Glutamatergic neuron (in vitro differentiated cells): ENCODE measurements around the gene EPHX1. TPM values are rescaled to one million over a fixed set of nuclear protein-coding genes. Genes with fewer than 3 reads are reported as not detected.

Experiments used
- DNase-seq: peaks from one replicate; pipeline ENCODE4 v3.0.0; 2022
- H3K27ac Mint-ChIP-seq: one replicate; pipeline ENCODE4 v1.8.0; 2020; ENCODE audit warnings: mild to moderate bottlenecking, mixed read lengths, inconsistent platforms; ENCODE audit not compliant: unreplicated experiment
- H3K27me3 Mint-ChIP-seq: one replicate; pipeline ENCODE4 v1.8.0; 2020; ENCODE audit warnings: mild to moderate bottlenecking, moderate library complexity, mixed read lengths, inconsistent platforms; ENCODE audit not compliant: unreplicated experiment
- H3K36me3 Mint-ChIP-seq: one replicate; pipeline ENCODE4 v1.8.0; 2020; ENCODE audit warnings: mild to moderate bottlenecking, mixed read lengths, inconsistent platforms; ENCODE audit not compliant: unreplicated experiment
- H3K4me1 Mint-ChIP-seq: one replicate; pipeline ENCODE4 v1.8.0; 2020; ENCODE audit warnings: mild to moderate bottlenecking, low read depth, mixed read lengths, inconsistent platforms; ENCODE audit not compliant: unreplicated experiment
- H3K4me3 Mint-ChIP-seq: one replicate; pipeline ENCODE4 v1.8.0; 2020; ENCODE audit warnings: mild to moderate bottlenecking, mixed read lengths, inconsistent platforms; ENCODE audit not compliant: unreplicated experiment
- H3K9me3 Mint-ChIP-seq: one replicate; pipeline ENCODE4 v1.8.0; 2020; ENCODE audit warnings: mild to moderate bottlenecking, moderate library complexity, mixed read lengths, inconsistent platforms; ENCODE audit not compliant: unreplicated experiment
- CTCF ChIP-seq: fragments of 200-600 bp; sonication (generic); IDR thresholded peaks from one replicate; pipeline ENCODE4 v1.5.0; 2021; ENCODE audit not compliant: partially characterized antibody, unreplicated experiment
- total RNA-seq: library from RNA; stranded (reverse); fragmentation: NEBNext Ultra II Directional; extraction: Animal tissue kit (Norgen Biotek cat#: 25700); gene quantifications from one replicate; pipeline ENCODE4 v1.2.1, GENCODE V29; 2021; ENCODE audit not compliant: unreplicated experiment

EPHX1 gene
- total RNA-seq, 1 donor from 2014 or later = 60.4 TPM

- H3K36me3 Mint-ChIP-seq = no peaks in the 10 kb centered on the region
- DNase-seq = no peak
These were observed 49.2 kb downstream of the EPHX1 start for GRCh38 chr1:225859151-225859550.

GRCh38 chr1:225860107-225860506 is 50.2 kb downstream of the EPHX1 start:
- no peak overlapping the region for H3K4me3 Mint-ChIP-seq
- no peak for TF ChIP-seq CTCF
- H3K27me3 Mint-ChIP-seq = peaks cover 2% of the 10 kb centered on the region
- no peaks in the 10 kb centered on the region for H3K9me3 Mint-ChIP-seq
- H3K27ac Mint-ChIP-seq = no peak overlapping the region
- no peak for DNase-seq
- no peaks in the 10 kb centered on the region for H3K4me1 Mint-ChIP-seq
- H3K36me3 Mint-ChIP-seq = no peaks in the 10 kb centered on the region

More at GRCh38 chr1:225859151-225859550, 49.2 kb downstream of the EPHX1 start:
- Mint-ChIP-seq H3K27me3 (peaks cover 2% of the 10 kb centered on the region), H3K4me3 (no peak overlapping the region), H3K4me1 (peaks cover 2% of the 10 kb centered on the region), H3K27ac (no peak overlapping the region), H3K9me3 (no peaks in the 10 kb centered on the region)
- TF ChIP-seq CTCF = no peak

- H3K4me3 Mint-ChIP-seq = no peak overlapping the region
- no peaks in the 10 kb centered on the region for H3K9me3 Mint-ChIP-seq
- no peaks in the 10 kb centered on the region for H3K4me1 Mint-ChIP-seq
- peaks cover 2% of the 10 kb centered on the region for H3K27me3 Mint-ChIP-seq
- no peaks in the 10 kb centered on the region for H3K36me3 Mint-ChIP-seq
- no peak for DNase-seq
- no peak overlapping the region for H3K27ac Mint-ChIP-seq
- no peak for TF ChIP-seq CTCF
These were observed 51.0 kb downstream of the EPHX1 start for GRCh38 chr1:225860876-225861441.

GRCh38 chr1:225861834-225862580 is 52.1 kb downstream of the EPHX1 start:
- Mint-ChIP-seq H3K27ac (no peak overlapping the region), H3K27me3 (peaks cover 2% of the 10 kb centered on the region), H3K36me3 (no peaks in the 10 kb centered on the region), H3K4me3 (no peak overlapping the region), H3K9me3 (no peaks in the 10 kb centered on the region), H3K4me1 (no peaks in the 10 kb centered on the region)
- TF ChIP-seq CTCF = no peak
- no peak for DNase-seq

- H3K4me3 Mint-ChIP-seq = no peak overlapping the region
- no peaks in the 10 kb centered on the region for H3K36me3 Mint-ChIP-seq
- no peak overlapping the region for H3K27ac Mint-ChIP-seq
- no peaks in the 10 kb centered on the region for H3K9me3 Mint-ChIP-seq
- no peaks in the 10 kb centered on the region for H3K4me1 Mint-ChIP-seq
- TF ChIP-seq CTCF = no peak
- DNase-seq = no peak
- peaks cover 2% of the 10 kb centered on the region for H3K27me3 Mint-ChIP-seq
These were observed 52.6 kb downstream of the EPHX1 start for GRCh38 chr1:225862581-225862950.
